Measurements from ENCODE around the gene KIFBP.

- TF ChIP-seq CTCF (IDR thresholded peaks at IDR 0.05) (no peak), POLR2A (IDR thresholded peaks at IDR 0.05) (no peak), EP300 (IDR thresholded peaks at IDR 0.05) (no peak)
Measured at GRCh38 chr10:69060127-69060798, 71.7 kb downstream of the KIFBP start.
